Measurements from ENCODE around the gene ESRRA. TPM values are rescaled to one million over a fixed set of nuclear protein-coding genes. Genes with fewer than 3 reads are reported as not detected.

ESRRA gene
- total and polyA plus RNA-seq, 9 of the 15 experiments (the other 6 are each of a cell fraction or from before 2014, with no cell fraction given) = 0.27 to 89.7 (median 23.7) TPM

DNA sequence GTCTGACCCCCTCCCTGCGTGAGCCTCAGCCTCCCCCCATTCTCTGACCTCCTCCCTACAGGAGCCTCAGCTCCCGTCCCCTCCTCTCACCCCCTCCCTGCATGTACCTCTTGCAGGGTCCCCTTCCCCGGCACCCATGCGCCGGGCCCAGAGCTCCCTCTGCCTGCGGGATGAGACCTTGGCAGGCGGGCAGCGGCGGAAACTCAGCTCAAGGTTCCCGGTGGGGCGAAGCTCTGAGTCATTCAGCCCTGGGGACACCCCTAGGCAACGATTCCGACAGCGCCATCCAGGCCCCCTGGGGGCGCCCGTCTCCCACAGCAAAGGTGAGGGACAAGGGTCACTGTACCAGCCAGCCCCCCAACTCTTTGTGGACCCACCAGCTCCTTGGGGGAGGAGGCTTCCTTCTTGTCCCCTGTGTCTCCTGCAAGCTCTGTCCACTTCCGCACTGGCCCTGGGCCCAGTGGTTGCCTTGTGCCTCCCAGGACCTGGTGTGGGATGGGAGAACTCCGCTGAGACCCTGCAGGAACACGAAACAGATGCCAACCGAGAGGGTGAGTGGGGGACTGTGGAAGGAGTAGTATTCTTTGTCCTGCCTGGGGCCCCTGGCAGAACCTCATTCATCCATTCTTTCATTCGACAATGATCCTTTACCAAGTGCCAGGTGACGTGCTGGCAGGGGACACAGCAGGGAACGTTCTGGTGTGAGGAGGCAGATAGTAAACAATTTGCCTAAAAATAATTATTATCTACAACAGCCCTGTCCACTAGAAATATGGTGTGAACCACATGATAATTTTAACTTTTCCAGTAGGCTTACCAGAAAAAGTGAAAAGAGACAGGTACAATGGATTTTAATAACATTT lies 50.0 kb downstream of the ESRRA start (continued):
- TF ChIP-seq, protein P1, sequence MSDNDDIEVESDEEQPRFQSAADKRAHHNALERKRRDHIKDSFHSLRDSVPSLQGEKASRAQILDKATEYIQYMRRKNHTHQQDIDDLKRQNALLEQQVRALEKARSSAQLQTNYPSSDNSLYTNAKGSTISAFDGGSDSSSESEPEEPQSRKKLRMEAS (CRISPR knock-in tag; IDR thresholded peaks at IDR 0.05) = peak; percentile 75; the same call in 1 of the 2 replicates
- TF ChIP-seq ZNF561 (CRISPR knock-in tag; conservative IDR thresholded peaks at IDR 0.05) (no peak), WHSC1 (IDR thresholded peaks at IDR 0.05; ENCODE audit: low read length) (no peak), SIN3B (IDR thresholded peaks at IDR 0.05; ENCODE audit: low read depth) (no peak), JUND (IDR thresholded peaks at IDR 0.05; ENCODE audit: borderline replicate concordance, low read depth, low read length) (peak; percentile 95), JUND (tag; IDR thresholded peaks at IDR 0.05; ENCODE audit: borderline replicate concordance, low read depth, low read length) (peak; percentile 94), RFX7 (CRISPR knock-in tag; IDR thresholded peaks at IDR 0.05) (no peak), TBL1XR1 (IDR thresholded peaks at IDR 0.05; ENCODE audit: low read length in 2 of 2) (peak in 1 of 2 experiments; percentile 24; a peak in 1 of 4 replicates), SP2 (IDR thresholded peaks at IDR 0.05; ENCODE audit: extremely low read depth, low read depth, low read length, poor library complexity, severe bottlenecking) (no peak), NCOR1 (IDR thresholded peaks at IDR 0.05) (no peak), HDAC8 (tag; IDR thresholded peaks at IDR 0.05) (no peak), MYNN (IDR thresholded peaks at IDR 0.05) (peak; percentile 66; the same call in 1 of the 2 replicates), MYNN (CRISPR knock-in tag; IDR thresholded peaks at IDR 0.05) (no peak), ZNF644 (tag; IDR thresholded peaks at IDR 0.05; ENCODE audit: low read depth) (0 out of 2 replicates have a peak, but pooled peaks have one; percentile 66), HNRNPLL (IDR thresholded peaks at IDR 0.05; ENCODE audit: low read depth, low read length, poor library complexity, severe bottlenecking) (peak; percentile 17)
- TF ChIP-seq, protein P2, sequence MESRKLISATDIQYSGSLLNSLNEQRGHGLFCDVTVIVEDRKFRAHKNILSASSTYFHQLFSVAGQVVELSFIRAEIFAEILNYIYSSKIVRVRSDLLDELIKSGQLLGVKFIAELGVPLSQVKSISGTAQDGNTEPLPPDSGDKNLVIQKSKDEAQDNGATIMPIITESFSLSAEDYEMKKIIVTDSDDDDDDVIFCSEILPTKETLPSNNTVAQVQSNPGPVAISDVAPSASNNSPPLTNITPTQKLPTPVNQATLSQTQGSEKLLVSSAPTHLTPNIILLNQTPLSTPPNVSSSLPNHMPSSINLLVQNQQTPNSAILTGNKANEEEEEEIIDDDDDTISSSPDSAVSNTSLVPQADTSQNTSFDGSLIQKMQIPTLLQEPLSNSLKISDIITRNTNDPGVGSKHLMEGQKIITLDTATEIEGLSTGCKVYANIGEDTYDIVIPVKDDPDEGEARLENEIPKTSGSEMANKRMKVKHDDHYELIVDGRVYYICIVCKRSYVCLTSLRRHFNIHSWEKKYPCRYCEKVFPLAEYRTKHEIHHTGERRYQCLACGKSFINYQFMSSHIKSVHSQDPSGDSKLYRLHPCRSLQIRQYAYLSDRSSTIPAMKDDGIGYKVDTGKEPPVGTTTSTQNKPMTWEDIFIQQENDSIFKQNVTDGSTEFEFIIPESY (CRISPR knock-in tag; IDR thresholded peaks at IDR 0.05) = peak; percentile 46; the same call in 1 of the 2 replicates
- TF ChIP-seq, protein P3, sequence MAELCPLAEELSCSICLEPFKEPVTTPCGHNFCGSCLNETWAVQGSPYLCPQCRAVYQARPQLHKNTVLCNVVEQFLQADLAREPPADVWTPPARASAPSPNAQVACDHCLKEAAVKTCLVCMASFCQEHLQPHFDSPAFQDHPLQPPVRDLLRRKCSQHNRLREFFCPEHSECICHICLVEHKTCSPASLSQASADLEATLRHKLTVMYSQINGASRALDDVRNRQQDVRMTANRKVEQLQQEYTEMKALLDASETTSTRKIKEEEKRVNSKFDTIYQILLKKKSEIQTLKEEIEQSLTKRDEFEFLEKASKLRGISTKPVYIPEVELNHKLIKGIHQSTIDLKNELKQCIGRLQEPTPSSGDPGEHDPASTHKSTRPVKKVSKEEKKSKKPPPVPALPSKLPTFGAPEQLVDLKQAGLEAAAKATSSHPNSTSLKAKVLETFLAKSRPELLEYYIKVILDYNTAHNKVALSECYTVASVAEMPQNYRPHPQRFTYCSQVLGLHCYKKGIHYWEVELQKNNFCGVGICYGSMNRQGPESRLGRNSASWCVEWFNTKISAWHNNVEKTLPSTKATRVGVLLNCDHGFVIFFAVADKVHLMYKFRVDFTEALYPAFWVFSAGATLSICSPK (IDR thresholded peaks at IDR 0.05; ENCODE audit: borderline replicate concordance) = 0 out of 2 replicates have a peak, but pooled peaks have one; percentile 41
- TF ChIP-seq, protein P4, sequence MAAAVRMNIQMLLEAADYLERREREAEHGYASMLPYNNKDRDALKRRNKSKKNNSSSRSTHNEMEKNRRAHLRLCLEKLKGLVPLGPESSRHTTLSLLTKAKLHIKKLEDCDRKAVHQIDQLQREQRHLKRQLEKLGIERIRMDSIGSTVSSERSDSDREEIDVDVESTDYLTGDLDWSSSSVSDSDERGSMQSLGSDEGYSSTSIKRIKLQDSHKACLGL (CRISPR knock-in tag; IDR thresholded peaks at IDR 0.05; ENCODE audit: borderline replicate concordance, poor library complexity, severe bottlenecking) = no peak
- TF ChIP-seq, protein P5, sequence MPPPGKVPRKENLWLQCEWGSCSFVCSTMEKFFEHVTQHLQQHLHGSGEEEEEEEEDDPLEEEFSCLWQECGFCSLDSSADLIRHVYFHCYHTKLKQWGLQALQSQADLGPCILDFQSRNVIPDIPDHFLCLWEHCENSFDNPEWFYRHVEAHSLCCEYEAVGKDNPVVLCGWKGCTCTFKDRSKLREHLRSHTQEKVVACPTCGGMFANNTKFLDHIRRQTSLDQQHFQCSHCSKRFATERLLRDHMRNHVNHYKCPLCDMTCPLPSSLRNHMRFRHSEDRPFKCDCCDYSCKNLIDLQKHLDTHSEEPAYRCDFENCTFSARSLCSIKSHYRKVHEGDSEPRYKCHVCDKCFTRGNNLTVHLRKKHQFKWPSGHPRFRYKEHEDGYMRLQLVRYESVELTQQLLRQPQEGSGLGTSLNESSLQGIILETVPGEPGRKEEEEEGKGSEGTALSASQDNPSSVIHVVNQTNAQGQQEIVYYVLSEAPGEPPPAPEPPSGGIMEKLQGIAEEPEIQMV (tag; conservative IDR thresholded peaks at IDR 0.05; ENCODE audit: low read depth) = no peak
- TF ChIP-seq, protein P6, sequence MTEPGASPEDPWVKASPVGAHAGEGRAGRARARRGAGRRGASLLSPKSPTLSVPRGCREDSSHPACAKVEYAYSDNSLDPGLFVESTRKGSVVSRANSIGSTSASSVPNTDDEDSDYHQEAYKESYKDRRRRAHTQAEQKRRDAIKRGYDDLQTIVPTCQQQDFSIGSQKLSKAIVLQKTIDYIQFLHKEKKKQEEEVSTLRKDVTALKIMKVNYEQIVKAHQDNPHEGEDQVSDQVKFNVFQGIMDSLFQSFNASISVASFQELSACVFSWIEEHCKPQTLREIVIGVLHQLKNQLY (CRISPR knock-in tag; conservative IDR thresholded peaks at IDR 0.05) = no peak
